ENCODE results near the gene COBLL1. TPM values are rescaled to one million over a fixed set of nuclear protein-coding genes. Genes with fewer than 3 reads are reported as not detected.

COBLL1 gene
- total RNA-seq, 1 donor from 2014 or later: 28.2 TPM

- Mint-ChIP-seq H3K4me1 (ENCODE audit: unreplicated experiment) (peaks cover 12% of the 10 kb centered on the region), H3K36me3 (peaks cover 11% of the 10 kb centered on the region), H3K27me3 (no peaks in the 10 kb centered on the region), H3K9me3 (no peaks in the 10 kb centered on the region), H3K4me3 (no peak overlapping the region), H3K27ac (no peak overlapping the region)
- no peak for DNase-seq (ENCODE audit: extremely low spot score, unreplicated experiment)
- no peak for TF ChIP-seq CTCF (conservative IDR thresholded peaks at IDR 0.05)
Observed at GRCh38 chr2:164800572-164800971, 41.1 kb downstream of the COBLL1 start.

- DNase-seq (ENCODE audit: extremely low spot score, unreplicated experiment): no peak
- H3K36me3 Mint-ChIP-seq: peaks cover 7% of the 10 kb centered on the region
- no peak overlapping the region for H3K27ac Mint-ChIP-seq
- peaks cover 33% of the 10 kb centered on the region for H3K4me1 Mint-ChIP-seq (ENCODE audit: unreplicated experiment)
- no peaks in the 10 kb centered on the region for H3K27me3 Mint-ChIP-seq
- TF ChIP-seq CTCF (conservative IDR thresholded peaks at IDR 0.05): no peak
- H3K9me3 Mint-ChIP-seq: no peaks in the 10 kb centered on the region
- no peak overlapping the region for H3K4me3 Mint-ChIP-seq
Observed at GRCh38 chr2:164797627-164798026, 44.0 kb downstream of the COBLL1 start.

DNA sequence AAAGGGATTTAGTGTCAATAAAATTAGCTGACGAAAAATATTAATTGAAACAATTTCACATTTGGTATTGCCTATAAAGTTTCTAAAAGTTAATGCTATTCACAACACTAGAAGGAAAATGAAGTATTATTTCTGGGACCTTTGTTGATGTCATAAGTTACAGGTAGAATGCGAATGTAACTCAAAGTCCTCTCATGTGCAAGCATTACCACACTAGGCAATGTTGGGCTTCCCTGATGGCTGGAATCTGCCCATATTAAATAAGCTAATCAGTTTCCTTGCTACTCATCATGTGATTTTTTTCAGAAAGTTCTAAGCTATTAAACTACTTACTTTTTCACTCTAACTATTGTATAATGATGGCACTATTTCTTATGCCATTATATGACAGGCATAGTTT is 44.6 kb downstream of the COBLL1 start:
- no peak overlapping the region for H3K27ac Mint-ChIP-seq
- DNase-seq (ENCODE audit: extremely low spot score, unreplicated experiment): no peak
- no peaks in the 10 kb centered on the region for H3K27me3 Mint-ChIP-seq
- no peak for TF ChIP-seq CTCF (conservative IDR thresholded peaks at IDR 0.05)
- peaks cover 7% of the 10 kb centered on the region for H3K36me3 Mint-ChIP-seq
- no peaks in the 10 kb centered on the region for H3K9me3 Mint-ChIP-seq
- peaks cover 37% of the 10 kb centered on the region for H3K4me1 Mint-ChIP-seq (ENCODE audit: unreplicated experiment)
- no peak overlapping the region for H3K4me3 Mint-ChIP-seq

GRCh38 chr2:164794432-164795231 is 47.0 kb downstream of the COBLL1 start:
- no peak for DNase-seq (ENCODE audit: extremely low spot score, unreplicated experiment)
- no peaks in the 10 kb centered on the region for H3K9me3 Mint-ChIP-seq
- no peaks in the 10 kb centered on the region for H3K36me3 Mint-ChIP-seq
- H3K27ac Mint-ChIP-seq: peak overlapping the region; percentile 65
- peak overlapping the region; percentile 39 for H3K4me3 Mint-ChIP-seq
- H3K27me3 Mint-ChIP-seq: no peaks in the 10 kb centered on the region
- peaks cover 37% of the 10 kb centered on the region for H3K4me1 Mint-ChIP-seq (ENCODE audit: unreplicated experiment)
- no peak for TF ChIP-seq CTCF (conservative IDR thresholded peaks at IDR 0.05)

DNA sequence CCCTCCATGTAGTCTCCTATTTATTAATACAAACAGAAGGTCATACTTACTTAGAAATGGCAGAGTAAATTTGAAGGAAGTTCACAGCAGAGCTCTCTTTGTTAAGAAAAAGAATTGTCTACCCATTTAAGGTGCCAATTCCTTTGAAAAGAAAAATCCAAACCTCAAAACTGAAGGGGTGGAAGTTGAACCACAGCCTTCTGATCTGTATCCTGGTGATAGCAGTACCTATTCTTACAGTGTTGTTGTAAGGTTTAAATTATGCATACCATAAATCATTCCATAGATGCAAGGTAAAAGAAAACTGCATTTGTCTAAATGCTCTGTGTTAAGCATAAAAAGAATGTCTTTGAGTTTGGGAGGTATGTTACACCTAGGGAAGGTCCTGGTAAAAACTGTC is 47.6 kb downstream of the COBLL1 start:
- Mint-ChIP-seq H3K4me3 (peak overlapping the region; percentile 39), H3K27ac (peak overlapping the region; percentile 65), H3K27me3 (no peaks in the 10 kb centered on the region), H3K36me3 (no peaks in the 10 kb centered on the region), H3K9me3 (no peaks in the 10 kb centered on the region), H3K4me1 (ENCODE audit: unreplicated experiment) (peaks cover 37% of the 10 kb centered on the region)
- DNase-seq (ENCODE audit: extremely low spot score, unreplicated experiment): no peak
- no peak for TF ChIP-seq CTCF (conservative IDR thresholded peaks at IDR 0.05)
